Dedifferentiated amniotic fluid mesenchymal stem cell (primary cell): ENCODE measurements around the gene KLHL5.
A peak's percentile ranks its signal among the peaks of the same experiment; 100 is the strongest.

ENCODE experiments used
- DNase-seq: peaks from one replicate; pipeline ENCODE4 v3.0.0-alpha.2; 2016; ENCODE audit errors: extremely low spot score

Gene KLHL5

DNA sequence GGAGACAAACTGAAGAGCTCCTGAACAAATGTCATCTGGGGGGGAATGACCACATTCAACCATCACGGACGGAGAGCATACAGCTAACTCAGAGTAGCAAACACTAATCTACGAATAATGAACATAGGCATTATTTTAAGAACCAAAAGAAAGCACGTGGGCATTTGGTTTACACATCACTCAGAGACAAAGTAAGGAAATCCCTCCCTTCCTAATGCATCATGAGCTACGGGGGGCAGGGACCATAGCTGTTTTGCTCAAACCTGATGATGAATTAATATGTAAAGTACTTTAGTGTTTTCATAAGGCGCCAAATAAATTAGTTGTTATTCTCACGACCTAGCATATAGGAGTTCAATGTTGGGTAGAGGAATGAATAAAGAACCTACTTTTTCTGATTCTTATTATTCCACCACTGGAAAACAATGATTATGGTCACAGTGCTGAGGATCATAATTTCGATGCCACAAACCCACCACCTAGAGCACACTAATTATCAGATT is 18.1 kb upstream of the KLHL5 start:
- no peak for DNase-seq

DNA sequence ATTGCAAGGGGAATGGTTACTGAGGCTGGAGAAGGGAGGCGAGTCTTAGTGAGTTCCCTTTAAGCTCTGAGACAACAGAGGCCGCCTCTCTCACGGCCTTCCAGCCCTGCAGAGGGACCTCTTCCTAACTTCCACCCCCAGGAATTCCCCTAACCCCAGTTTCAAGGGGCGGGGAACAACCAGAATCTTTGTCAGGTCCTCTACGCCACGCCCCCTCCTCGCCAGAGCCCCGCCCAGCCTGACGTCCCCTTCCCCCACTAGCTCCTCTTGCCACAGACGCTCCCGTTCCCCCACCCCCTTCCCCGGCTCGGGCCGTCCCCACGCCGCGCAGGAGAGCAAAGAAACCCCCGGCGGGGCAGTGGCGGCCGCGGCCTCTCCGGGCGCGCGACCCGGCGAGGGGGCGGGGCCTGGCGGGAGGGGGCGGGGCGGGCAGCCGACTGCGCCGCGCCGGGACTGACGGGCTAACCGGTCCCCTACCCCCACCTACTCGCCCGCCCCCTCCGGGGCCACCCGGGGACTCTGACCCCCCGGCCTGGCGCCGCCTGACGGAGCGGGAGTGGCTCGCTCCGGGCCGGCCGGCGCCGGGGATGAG is 17.6 kb upstream of the KLHL5 start:
- DNase-seq: peak; percentile 68

GRCh38 chr4:39044956-39045826 is 16.8 kb upstream of the KLHL5 start:
- DNase-seq: no peak

DNA sequence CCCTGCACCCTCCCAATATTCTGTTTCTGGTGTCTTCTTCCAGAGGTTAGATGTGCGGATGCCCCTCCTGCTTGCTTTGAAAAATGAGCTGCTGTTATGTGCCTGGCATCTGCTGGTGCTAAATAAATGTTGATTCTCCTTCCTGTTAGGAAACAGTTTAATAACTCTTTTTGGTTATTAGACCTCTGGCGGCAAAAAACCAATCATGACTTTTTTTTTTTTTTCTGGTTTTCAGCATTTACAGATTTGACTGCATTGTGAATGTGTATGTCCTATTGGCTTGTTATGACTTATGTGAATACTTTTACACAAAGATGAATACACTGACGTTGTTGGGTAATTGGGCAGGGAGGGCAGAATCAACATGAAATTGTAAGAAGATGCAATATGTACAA is 16.2 kb upstream of the KLHL5 start:
- no peak for DNase-seq

GRCh38 chr4:39046249-39046648 is 15.8 kb upstream of the KLHL5 start:
- DNase-seq: no peak

DNA sequence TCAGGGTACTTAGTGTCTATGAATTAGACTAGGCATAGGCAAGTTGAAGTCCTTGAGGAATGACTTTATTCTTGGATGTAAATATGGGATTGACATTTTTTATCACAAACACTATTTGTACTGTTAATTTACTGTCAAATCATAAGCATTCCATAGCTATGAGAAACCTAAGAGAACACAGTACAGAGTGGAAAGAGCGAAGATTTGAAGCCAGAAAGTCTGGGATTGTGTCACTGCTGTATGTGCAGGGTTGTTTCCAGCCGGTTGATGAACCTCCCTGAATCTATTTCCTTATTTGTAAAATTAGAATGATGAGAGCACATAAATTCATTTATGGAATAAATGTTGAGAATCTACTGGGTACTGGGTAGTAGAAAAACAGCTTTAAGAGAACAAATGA is 14.4 kb upstream of the KLHL5 start:
- no peak for DNase-seq

DNA sequence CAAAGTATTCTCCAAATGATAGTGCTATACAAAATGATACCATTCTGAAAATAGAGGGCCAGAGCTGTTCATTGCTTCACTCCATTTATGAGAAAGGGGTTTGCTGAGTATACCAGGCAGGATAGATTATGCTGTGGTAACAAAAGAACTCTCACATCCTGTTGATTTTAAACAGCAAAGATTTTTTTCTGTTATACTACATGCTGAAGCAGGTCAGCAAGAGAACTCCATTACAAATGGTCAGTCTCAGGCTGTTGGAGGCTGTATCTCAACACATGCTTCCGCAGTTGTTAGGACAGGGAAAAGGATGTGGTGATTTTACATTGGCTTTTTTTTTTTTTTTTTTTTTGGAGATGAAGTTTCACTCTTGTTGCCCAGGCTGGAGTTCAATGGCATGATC is 13.7 kb upstream of the KLHL5 start:
- no peak for DNase-seq

DNA sequence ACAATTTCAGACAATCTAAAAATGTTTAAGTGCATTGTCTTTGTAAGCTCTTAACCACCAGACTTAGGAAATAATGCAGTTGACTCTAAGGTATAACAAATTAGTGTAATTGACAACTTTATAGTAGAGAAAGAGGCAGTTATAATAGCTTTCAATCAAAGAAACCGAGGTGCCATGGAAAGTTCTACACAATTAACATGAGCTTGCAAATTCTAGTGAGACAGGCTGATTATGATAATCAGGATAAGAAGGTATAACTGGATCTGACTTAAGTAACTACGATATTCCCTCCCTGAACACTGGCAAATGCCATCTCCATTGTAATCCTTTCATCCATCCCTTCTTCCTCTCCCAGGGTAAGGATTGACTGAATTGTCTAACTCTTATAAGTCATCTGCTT is 11.4 kb upstream of the KLHL5 start:
- DNase-seq: no peak

- DNase-seq: no peak
Observed at GRCh38 chr4:39051492-39051891, 10.5 kb upstream of the KLHL5 start.

DNA sequence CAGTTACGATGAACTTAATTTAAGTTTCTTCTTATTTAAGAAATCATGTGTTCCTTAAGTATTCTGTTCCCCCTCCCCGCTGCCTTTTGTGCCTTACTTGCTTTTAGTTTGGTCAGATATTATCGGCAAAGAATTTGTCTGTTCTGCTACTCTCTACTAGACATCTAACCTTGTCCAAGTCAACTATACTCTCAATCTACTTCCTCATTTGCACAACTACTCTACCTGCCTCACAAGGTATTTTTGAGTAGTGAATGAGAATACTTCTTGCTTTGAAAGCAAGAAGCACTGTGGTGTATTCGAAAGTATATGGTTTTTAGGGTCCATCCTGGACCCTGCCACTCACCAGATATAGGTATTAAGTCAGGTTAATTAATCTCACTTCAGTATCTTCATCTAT is 8.0 kb upstream of the KLHL5 start:
- no peak for DNase-seq

GRCh38 chr4:39054497-39054896 is 7.5 kb upstream of the KLHL5 start:
- no peak for DNase-seq

DNA sequence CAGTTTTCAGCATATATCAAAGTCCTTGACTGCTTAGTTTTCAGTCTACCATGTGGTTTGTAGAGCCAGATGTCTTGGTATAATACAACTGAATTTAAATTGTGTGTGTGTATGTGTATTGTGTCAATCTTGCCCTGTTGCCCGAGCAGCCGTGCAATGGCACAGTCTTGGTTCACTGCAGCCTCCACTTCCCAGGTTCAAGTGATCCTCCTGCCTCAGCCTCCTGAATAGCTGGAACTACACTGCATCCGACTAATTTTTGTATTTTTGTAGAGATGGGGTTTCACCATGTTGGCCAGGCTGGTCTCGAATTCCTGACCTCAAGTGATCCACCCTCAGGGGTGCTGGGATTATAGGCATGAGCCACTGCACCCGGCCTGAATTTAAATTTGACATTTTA is 6.0 kb upstream of the KLHL5 start:
- DNase-seq: no peak

DNA sequence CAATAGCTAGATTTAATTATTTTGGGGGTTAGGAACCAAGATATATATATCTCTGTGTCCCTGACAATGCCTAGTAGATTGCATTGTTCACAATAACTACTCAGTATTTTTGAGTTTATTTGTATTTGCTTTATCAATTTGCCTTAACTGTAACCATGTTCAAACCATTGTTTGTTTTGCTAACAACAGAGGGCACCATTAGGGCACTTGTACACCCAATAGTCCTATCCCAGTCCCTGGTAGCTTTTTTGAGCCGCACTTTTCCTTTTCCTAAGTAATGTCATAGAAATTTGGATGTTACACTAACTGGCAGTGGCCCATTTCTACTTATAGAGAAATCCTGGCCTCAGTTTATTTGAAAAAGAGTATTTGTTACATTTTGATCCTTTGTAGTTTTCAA is 575 bp upstream of the KLHL5 start:
- no peak for DNase-seq

DNA sequence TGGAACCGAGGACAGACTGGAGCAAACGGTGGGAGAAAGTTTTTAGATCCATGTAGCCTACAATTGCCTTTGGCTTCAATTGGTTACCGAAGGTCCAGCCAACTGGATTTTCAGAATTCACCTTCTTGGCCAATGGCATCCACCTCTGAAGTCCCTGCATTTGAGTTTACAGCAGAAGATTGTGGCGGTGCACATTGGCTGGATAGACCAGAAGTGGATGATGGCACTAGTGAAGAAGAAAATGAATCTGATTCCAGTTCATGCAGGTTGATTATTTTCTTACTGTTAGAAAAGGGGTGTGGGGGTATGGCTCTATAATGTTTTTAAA is 702 bp downstream of the KLHL5 start:
- no peak for DNase-seq

- DNase-seq: no peak
Observed at GRCh38 chr4:39063430-39063829, 1.4 kb downstream of the KLHL5 start.

GRCh38 chr4:39066371-39066770 is 4.3 kb downstream of the KLHL5 start:
- no peak for DNase-seq

GRCh38 chr4:39067031-39067430 is 5.0 kb downstream of the KLHL5 start:
- no peak for DNase-seq

- no peak for DNase-seq
Observed at GRCh38 chr4:39067451-39067850, 5.4 kb downstream of the KLHL5 start.

DNA sequence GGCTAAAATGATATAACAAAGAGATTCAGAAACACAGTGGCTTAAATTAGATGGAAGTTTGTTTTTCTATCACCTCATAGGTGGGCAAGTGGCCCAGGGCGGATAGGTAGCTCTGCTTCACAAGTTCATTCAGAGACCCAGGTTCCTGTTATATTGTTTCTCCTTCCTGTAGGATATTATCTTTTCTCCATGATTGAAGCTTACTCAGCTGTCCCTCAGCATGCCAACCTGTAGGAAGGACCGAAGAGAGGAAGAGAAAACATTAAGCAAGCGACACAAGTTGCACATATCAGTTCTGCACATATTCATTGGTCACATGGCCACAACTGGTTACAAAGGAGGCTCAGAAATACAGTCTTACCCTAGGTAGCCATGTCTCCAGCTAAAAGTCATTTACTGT is 6.9 kb downstream of the KLHL5 start:
- no peak for DNase-seq

DNA sequence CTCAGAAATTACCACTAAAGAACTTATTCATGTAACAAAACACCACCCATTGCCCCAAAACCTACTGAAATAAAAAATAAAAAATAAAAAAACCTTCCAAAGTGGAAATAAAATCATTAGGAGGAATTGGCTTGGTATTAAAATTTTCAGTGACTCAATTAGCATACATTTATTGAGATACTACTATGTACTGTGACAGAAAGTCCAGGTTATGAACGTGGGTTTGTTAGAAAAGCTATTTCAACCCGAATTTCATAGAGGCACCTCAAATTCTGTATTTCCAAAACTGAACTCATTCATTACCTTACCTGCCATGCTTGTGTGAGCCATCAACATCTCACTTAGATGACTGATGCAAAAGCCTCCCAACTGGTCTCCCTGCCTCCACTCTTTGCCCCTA is 16.8 kb downstream of the KLHL5 start:
- DNase-seq: no peak

GRCh38 chr4:39083164-39083563 is 21.1 kb downstream of the KLHL5 start:
- DNase-seq: no peak

DNA sequence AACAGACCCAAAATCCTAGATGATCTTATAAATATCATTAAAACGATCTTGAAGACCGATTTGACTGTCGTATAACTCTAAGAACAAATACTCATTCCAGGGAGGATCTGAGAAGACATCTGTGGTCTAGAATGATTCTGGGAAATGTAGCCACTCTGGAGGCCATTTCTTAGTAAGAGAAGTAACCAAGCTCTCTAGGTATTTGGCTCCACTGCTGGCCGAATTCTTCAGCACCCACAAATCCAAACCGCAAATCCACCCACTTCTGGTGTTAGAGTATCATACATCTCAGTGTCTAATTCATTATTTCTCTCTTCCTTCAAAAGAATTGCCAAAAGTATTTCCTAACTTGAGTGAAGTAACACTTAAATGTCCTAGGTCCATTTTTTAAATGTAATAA is 23.9 kb downstream of the KLHL5 start:
- no peak for DNase-seq

GRCh38 chr4:39096847-39097246 is 34.8 kb downstream of the KLHL5 start:
- DNase-seq: no peak

DNA sequence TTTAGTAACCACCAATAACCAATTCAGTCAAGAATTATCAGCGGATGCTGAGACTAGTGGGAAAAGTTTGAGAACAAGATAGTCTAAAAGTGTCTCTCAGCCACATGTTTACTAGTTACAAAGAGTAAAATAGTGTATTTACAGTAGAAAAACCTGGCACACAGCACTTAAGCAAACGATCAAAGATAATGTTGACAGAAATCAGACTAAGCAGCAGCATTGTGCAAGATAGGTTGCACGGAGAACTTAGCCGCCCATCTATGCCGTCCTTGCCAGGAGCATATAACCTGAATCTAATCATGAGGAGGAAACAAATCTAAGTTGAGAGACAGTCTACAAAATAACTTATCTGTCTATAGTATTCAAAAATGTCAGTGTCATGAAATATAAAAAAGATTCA is 35.3 kb downstream of the KLHL5 start:
- no peak for DNase-seq
